ENCODE results near the gene BLOC1S3. TPM values are rescaled to one million over a fixed set of nuclear protein-coding genes. Genes with fewer than 3 reads are reported as not detected.

The BLOC1S3 gene
- total RNA-seq, 2 experiments from 2014 or later, result 8.1 to 13.8 TPM

DNA sequence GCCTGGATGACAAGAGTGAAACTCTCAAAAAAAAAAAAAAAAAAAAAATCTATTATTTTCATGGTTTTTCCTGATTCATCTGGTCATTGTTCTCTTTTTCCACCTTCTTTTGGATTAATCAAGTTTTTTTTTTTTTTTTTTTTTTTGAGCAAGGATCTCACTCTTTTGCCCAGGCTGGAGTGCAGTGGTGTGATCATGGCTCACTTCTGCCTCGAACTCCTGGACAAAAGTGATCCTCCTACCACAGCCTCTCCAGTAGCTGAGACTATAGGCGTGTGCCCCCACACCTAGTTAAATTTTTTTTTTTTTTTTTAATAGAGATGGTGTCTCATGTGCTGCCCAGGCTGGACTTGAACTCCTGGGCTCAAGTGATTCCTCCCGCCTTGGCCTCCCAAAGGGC, 27.7 kb downstream of the BLOC1S3 start:
- H3K36me3 ChIP-seq (ENCODE audit: insufficient read depth, low read length), result no peaks in the 10 kb centered on the region
- BruUV-seq (replicated peaks), result no TSS peak
- no peaks in the 10 kb centered on the region for H3K4me1 ChIP-seq (ENCODE audit: insufficient read depth, low read length, poor library complexity, severe bottlenecking)
- no peaks in the 10 kb centered on the region for H3K9me3 ChIP-seq (ENCODE audit: low read length)
- TF ChIP-seq EZH2phosphoT487 (IDR thresholded peaks at IDR 0.05; ENCODE audit: borderline replicate concordance, low read depth, low read length), result no peak
- TF ChIP-seq, protein P1, sequence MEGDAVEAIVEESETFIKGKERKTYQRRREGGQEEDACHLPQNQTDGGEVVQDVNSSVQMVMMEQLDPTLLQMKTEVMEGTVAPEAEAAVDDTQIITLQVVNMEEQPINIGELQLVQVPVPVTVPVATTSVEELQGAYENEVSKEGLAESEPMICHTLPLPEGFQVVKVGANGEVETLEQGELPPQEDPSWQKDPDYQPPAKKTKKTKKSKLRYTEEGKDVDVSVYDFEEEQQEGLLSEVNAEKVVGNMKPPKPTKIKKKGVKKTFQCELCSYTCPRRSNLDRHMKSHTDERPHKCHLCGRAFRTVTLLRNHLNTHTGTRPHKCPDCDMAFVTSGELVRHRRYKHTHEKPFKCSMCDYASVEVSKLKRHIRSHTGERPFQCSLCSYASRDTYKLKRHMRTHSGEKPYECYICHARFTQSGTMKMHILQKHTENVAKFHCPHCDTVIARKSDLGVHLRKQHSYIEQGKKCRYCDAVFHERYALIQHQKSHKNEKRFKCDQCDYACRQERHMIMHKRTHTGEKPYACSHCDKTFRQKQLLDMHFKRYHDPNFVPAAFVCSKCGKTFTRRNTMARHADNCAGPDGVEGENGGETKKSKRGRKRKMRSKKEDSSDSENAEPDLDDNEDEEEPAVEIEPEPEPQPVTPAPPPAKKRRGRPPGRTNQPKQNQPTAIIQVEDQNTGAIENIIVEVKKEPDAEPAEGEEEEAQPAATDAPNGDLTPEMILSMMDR (conservative IDR thresholded peaks at IDR 0.05; ENCODE audit: low read length), result no peak
- H2AFZ ChIP-seq (ENCODE audit: low read length), result no peak overlapping the region
- no peak overlapping the region for H3K4me3 ChIP-seq (ENCODE audit: low read depth, low read length, poor library complexity, severe bottlenecking)
- POLR2A ChIA-PET, result interaction anchor here (0.7 kb wide), 2 partner anchors 51 to 214 kb away, joined by 4 read pairs; no protein-coding TSS in a partner anchor
- no peak overlapping the region for H3K4me2 ChIP-seq (ENCODE audit: low read length)
- intact Hi-C loops (cut with micrococcal nuclease; ENCODE audit: unreplicated experiment), result no loop called here
- no peaks in the 10 kb centered on the region for H4K20me1 ChIP-seq (ENCODE audit: insufficient read depth, low read length)
- CTCF ChIA-PET (ENCODE audit: unreplicated experiment), result no interaction called here
- H3K27ac ChIP-seq (ENCODE audit: low read depth, low read length, poor library complexity, severe bottlenecking), result no peak overlapping the region
- no peak for DNase-seq (ENCODE audit: low spot score)
- H3K79me2 ChIP-seq (ENCODE audit: insufficient read depth, low read depth, low read length), result no peaks in the 10 kb centered on the region
- no peaks in the 10 kb centered on the region for H3K9me2 ChIP-seq (ENCODE audit: insufficient read depth, low read length)

DNA sequence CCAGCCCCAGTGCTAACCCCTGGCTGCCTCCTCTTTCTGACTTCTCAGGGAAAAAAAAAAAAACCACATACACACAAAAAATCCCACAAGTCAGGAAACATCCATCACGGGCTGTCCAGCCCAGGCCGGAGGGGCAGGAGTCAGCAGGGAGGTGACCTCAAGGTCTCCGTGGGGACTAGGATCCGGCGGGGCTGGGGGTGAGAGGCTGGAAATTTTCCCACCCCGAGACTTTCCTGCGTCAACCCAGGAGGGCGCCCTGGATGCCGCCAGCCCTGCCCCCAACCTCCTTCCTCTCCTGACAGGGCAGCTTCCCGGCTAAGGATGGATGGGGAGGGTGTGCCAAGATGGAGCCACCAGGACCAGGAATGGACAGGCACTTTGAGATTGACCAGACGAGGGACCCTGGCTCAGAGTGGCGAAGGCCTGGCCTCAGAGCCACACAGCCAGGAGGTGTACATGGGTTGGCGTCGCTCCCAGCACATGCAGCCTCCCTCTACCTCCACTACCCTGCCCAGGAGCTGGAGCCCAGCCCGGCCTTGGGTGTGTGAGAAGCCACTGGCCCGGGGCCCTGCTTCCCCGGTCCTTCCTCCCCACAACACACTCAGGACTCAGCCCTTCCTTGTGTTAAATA, 33.3 kb downstream of the BLOC1S3 start:
- Histone ChIP-seq H3K4me3 (ENCODE audit: low read depth, low read length, poor library complexity, severe bottlenecking) (no peak overlapping the region), H3K4me1 (ENCODE audit: insufficient read depth, low read length, poor library complexity, severe bottlenecking) (no peaks in the 10 kb centered on the region), H3K4me2 (ENCODE audit: low read length) (no peak overlapping the region), H4K20me1 (ENCODE audit: insufficient read depth, low read length) (no peaks in the 10 kb centered on the region), H3K9me2 (ENCODE audit: insufficient read depth, low read length) (no peaks in the 10 kb centered on the region), H3K27ac (ENCODE audit: low read depth, low read length, poor library complexity, severe bottlenecking) (no peak overlapping the region), H3K9me3 (ENCODE audit: low read length) (no peaks in the 10 kb centered on the region), H3K36me3 (ENCODE audit: insufficient read depth, low read length) (no peaks in the 10 kb centered on the region), H3K79me2 (ENCODE audit: insufficient read depth, low read depth, low read length) (no peaks in the 10 kb centered on the region), H2AFZ (ENCODE audit: low read length) (no peak overlapping the region)
- ChIA-PET POLR2A (no interaction called here), CTCF (ENCODE audit: unreplicated experiment) (no interaction called here)
- intact Hi-C loops (cut with micrococcal nuclease; ENCODE audit: unreplicated experiment), result no loop called here
- BruUV-seq (replicated peaks), result no TSS peak
- DNase-seq (ENCODE audit: low spot score), result no peak
- TF ChIP-seq, protein P1 (conservative IDR thresholded peaks at IDR 0.05; ENCODE audit: low read length), result no peak
- no peak for TF ChIP-seq EZH2phosphoT487 (IDR thresholded peaks at IDR 0.05; ENCODE audit: borderline replicate concordance, low read depth, low read length)

DNA sequence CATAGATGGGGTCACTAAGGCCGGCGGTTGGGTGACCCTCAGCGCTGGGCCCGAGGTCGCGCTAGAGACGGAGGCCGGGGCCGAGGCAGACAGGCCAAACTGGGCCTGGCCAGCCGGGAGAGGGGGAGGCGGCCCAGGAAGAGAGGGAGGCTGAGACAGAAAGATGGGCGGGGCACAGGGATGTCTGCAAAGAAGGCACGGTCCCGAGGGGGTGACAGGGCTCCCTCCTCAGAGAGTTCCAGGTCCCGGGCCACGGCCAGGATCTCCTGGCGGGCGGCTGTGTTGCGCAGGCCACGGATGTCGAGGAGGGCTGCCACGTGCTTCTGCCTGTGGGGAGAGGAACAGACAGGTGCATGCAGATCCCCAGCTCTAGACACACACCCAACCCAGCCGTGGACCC, 34.4 kb downstream of the BLOC1S3 start:
- intact Hi-C loops (cut with micrococcal nuclease; ENCODE audit: unreplicated experiment), result no loop called here

More for the DNA sequence above, 34.4 kb downstream of the BLOC1S3 start:
- Histone ChIP-seq H3K36me3 (ENCODE audit: insufficient read depth, low read length) (no peaks in the 10 kb centered on the region), H2AFZ (ENCODE audit: low read length) (no peak overlapping the region), H3K9me2 (ENCODE audit: insufficient read depth, low read length) (no peaks in the 10 kb centered on the region), H3K4me3 (ENCODE audit: low read depth, low read length, poor library complexity, severe bottlenecking) (no peak overlapping the region), H3K4me1 (ENCODE audit: insufficient read depth, low read length, poor library complexity, severe bottlenecking) (no peaks in the 10 kb centered on the region), H3K9me3 (ENCODE audit: low read length) (no peaks in the 10 kb centered on the region), H3K79me2 (ENCODE audit: insufficient read depth, low read depth, low read length) (no peaks in the 10 kb centered on the region), H3K4me2 (ENCODE audit: low read length) (no peak overlapping the region), H3K27ac (ENCODE audit: low read depth, low read length, poor library complexity, severe bottlenecking) (no peak overlapping the region), H4K20me1 (ENCODE audit: insufficient read depth, low read length) (no peaks in the 10 kb centered on the region)
- ChIA-PET POLR2A (interaction anchor here (0.6 kb wide), 1 partner anchor 29 kb away, joined by 4 read pairs; no protein-coding TSS in a partner anchor), CTCF (ENCODE audit: unreplicated experiment) (interaction anchor here (0.7 kb wide), 1 partner anchor 130 kb away, joined by 3 read pairs; no protein-coding TSS in a partner anchor)
- TF ChIP-seq, protein P1 (conservative IDR thresholded peaks at IDR 0.05; ENCODE audit: low read length), result no peak
- no peak for TF ChIP-seq EZH2phosphoT487 (IDR thresholded peaks at IDR 0.05; ENCODE audit: borderline replicate concordance, low read depth, low read length)
- BruUV-seq (replicated peaks), result no TSS peak
- no peak for DNase-seq (ENCODE audit: low spot score)

Measured in OCI-LY7 (cell line).